ENCODE measurements around the gene HS3ST5. TPM values are rescaled to one million over a fixed set of nuclear protein-coding genes. Genes with fewer than 3 reads are reported as not detected.

HS3ST5 gene
- total RNA-seq, 1 experiment from 2014 or later: not detected

GRCh38 chr6:114033606-114034005, 309.2 kb downstream of the HS3ST5 start:
- Histone ChIP-seq H3K9ac (ENCODE audit: low read length) (no peak overlapping the region), H3K36me3 (ENCODE audit: control insufficient read depth in 1 of 2, insufficient read depth in 2 of 2, low read length in 2 of 2) (no peaks in the 10 kb centered on the region), H3K9me2 (ENCODE audit: insufficient read depth) (no peaks in the 10 kb centered on the region), H3K9me3 (ENCODE audit: control insufficient read depth in 1 of 2, insufficient read depth in 1 of 2, low read depth in 1 of 2, low read length in 2 of 2) (no peaks in the 10 kb centered on the region), H3K4me1 (ENCODE audit: control insufficient read depth in 1 of 2, insufficient read depth in 2 of 2, low read length in 2 of 2) (no peaks in the 10 kb centered on the region), H3K27ac (ENCODE audit: low read depth, low read length) (no peak overlapping the region), H3K4me2 (ENCODE audit: low read length) (no peak overlapping the region), H2AFZ (ENCODE audit: low read depth, low read length, poor library complexity, severe bottlenecking) (no peak overlapping the region), H4K20me1 (ENCODE audit: insufficient read depth) (no peaks in the 10 kb centered on the region), H3K27me3 (ENCODE audit: insufficient read depth, low read length) (no peaks in the 10 kb centered on the region), H3K4me3 (replicated peaks in 1 of 2; ENCODE audit: low read depth in 1 of 2, low read length in 2 of 2) (no peak overlapping the region), H3K79me2 (ENCODE audit: insufficient read depth, low read length) (no peaks in the 10 kb centered on the region)
- intact Hi-C loops (cut with micrococcal nuclease): no loop called here
- DNase-seq (ENCODE audit: low read depth, low spot score) (no peak), ATAC-seq (no peak)
- no peak for TF ChIP-seq EZH2 (IDR thresholded peaks at IDR 0.05)
- TF ChIP-seq CTCF (IDR thresholded peaks at IDR 0.05 in 2 of 3, conservative IDR thresholded peaks at IDR 0.05 in 1 of 3; ENCODE audit: borderline replicate concordance in 1 of 3, insufficient read depth in 1 of 3, low read depth in 2 of 3, low read length in 2 of 3): no peak
- no peak for TF ChIP-seq FOSL1 (IDR thresholded peaks at IDR 0.05; ENCODE audit: low read depth)
- no peak for TF ChIP-seq SIN3A (IDR thresholded peaks at IDR 0.05; ENCODE audit: low read depth)
- TF ChIP-seq EGR1 (IDR thresholded peaks at IDR 0.05; ENCODE audit: low read depth): no peak
- no peak for TF ChIP-seq CBX3 (IDR thresholded peaks at IDR 0.05; ENCODE audit: low read depth)
- no peak for TF ChIP-seq TCF7L2 (IDR thresholded peaks at IDR 0.05; ENCODE audit: borderline replicate concordance, extremely low read depth, insufficient read depth, insufficient read length)
- TF ChIP-seq ZBTB33 (IDR thresholded peaks at IDR 0.05; ENCODE audit: extremely low read depth, insufficient replicate concordance, low read length): no peak
- TF ChIP-seq ZNF274 (IDR thresholded peaks at IDR 0.05; ENCODE audit: low read depth, low read length): no peak
- no TSS peak for BruUV-seq (replicated peaks)
- ChIA-PET RAD21 (ENCODE audit: low non-redundant PET in 1 of 2, low total read pairs in 2 of 2, uncharacterized antibody in 2 of 2, unreplicated experiment in 2 of 2) (no interaction called here), POLR2A (no interaction called here), CTCF (no interaction called here)

All from HCT116 (cell line).